ENCODE results near the gene FRY.

FRY gene

GRCh38 chr13:32347651-32348050 lies 316.1 kb downstream of the FRY start:
- H3K4me3 ChIP-seq (ENCODE audit: low read depth, low read length): no peak overlapping the region
- no peak for DNase-seq
- in situ Hi-C loops (cut with HindIII; ENCODE audit: low pct_ligation_motif_present, low sequenced_read_pairs): no loop called here
- no peak overlapping the region for H3K27ac ChIP-seq
- no peaks in the 10 kb centered on the region for H3K36me3 ChIP-seq (replicated peaks)
- H3K27me3 ChIP-seq (replicated peaks): no peaks in the 10 kb centered on the region
- TF ChIP-seq CTCF (IDR thresholded peaks at IDR 0.05; ENCODE audit: low read depth, low read length, missing control alignments): no peak
